Ovary (tissue), 3 donors: ENCODE results near the gene ARHGDIB.

ENCODE experiments used
- CTCF ChIP-seq, 3 donors: fragments of 450-650 bp in 2 of 3; fragments of 200-600 bp in 1 of 3; IDR thresholded peaks; one replicate each; pipeline versions ENCODE4 v1.5.1 to v1.8.0; 2016 to 2022; ENCODE audit warnings: antibody characterized with exemption in 3 of 3, mild to moderate bottlenecking in 1 of 3
- EP300 ChIP-seq: sonication (generic); formaldehyde crosslinking; IDR thresholded peaks from one replicate; pipeline ENCODE4 v1.6.1; 2017; ENCODE audit warnings: antibody characterized with exemption
- POLR2A ChIP-seq: fragments of 450-650 bp; IDR thresholded peaks from one replicate; pipeline ENCODE4 v1.6.1; 2017; ENCODE audit warnings: antibody characterized with exemption, mild to moderate bottlenecking, moderate library complexity
- donor health status: DM: no; HTN: no; CAD: no.

GRCh38 chr12:14941369-14941768, 20.0 kb downstream of the ARHGDIB start:
- no peak for TF ChIP-seq CTCF (IDR thresholded peaks at IDR 0.05)
- TF ChIP-seq EP300, result no peak
- TF ChIP-seq POLR2A, result no peak
